Vagina (tissue), 2 donors: Measurements from ENCODE around the gene FPGS. TPM values are rescaled to one million over a fixed set of nuclear protein-coding genes. Genes with fewer than 3 reads are reported as not detected.

Experiments
- DNase-seq, 2 donors: peaks; one replicate each; pipeline ENCODE4 v3.0.0-alpha.2; 2017; ENCODE audit errors: extremely low spot score in 2 of 2
- H3K27ac ChIP-seq: fragments of 200-600 bp; sonication (generic); one replicate; pipeline ENCODE4 v1.5.1; 2019
- H3K27me3 ChIP-seq: fragments of 200-600 bp; sonication (generic); one replicate; pipeline ENCODE4 v1.5.1; 2019
- H3K36me3 ChIP-seq, 2 donors: fragments of 200-600 bp; sonication (generic); one replicate each; pipeline ENCODE4 v1.5.1; 2017 to 2019
- H3K4me1 ChIP-seq: fragments of 200-600 bp; sonication (generic); one replicate; pipeline ENCODE4 v1.5.1; 2019
- H3K4me3 ChIP-seq, 2 donors: fragments of 200-600 bp; sonication (generic); 1 replicate in 1 of 2; 2 replicates in 1 of 2; pipeline ENCODE4 v1.5.1; 2016 to 2019
- H3K9me3 ChIP-seq: fragments of 200-600 bp; sonication (generic); one replicate; pipeline ENCODE4 v1.5.1; 2019
- CTCF ChIP-seq, 3 experiments: fragments of 450-650 bp in 2 of 3; fragments of 200-600 bp in 1 of 3; sonication (generic) in 1 of 3; IDR thresholded peaks; one replicate each; pipeline ENCODE4 v1.5.1; 2017 to 2019; ENCODE audit warnings: antibody characterized with exemption in 3 of 3, mild to moderate bottlenecking in 2 of 3, moderate library complexity in 2 of 3
- POLR2A ChIP-seq, 2 donors: fragments of 450-650 bp; IDR thresholded peaks; one replicate each; pipeline ENCODE4 v1.6.1; 2017; ENCODE audit warnings: antibody characterized with exemption in 2 of 2, mild to moderate bottlenecking in 2 of 2, moderate library complexity in 2 of 2
- POLR2AphosphoS5 ChIP-seq, 2 donors: sonication (generic); formaldehyde crosslinking; IDR thresholded peaks; one replicate each; pipeline ENCODE4 v1.9.0; 2017; ENCODE audit warnings: antibody characterized with exemption in 2 of 2, mild to moderate bottlenecking in 2 of 2, low read depth in 1 of 2; ENCODE audit not compliant: insufficient read depth in 1 of 2
- intact Hi-C: fragments of 100-400 bp; cut with DNase I; formaldehyde crosslinking; loops from one replicate; pipeline ENCODE4 v1.15.1; 2023
- total RNA-seq: library from RNA; depleted of rRNA; stranded (reverse); fragments of >200 nt; gene quantifications from one replicate; pipeline ENCODE4 v1.2.3, GENCODE V29; 2016

Gene FPGS
- total RNA-seq, 1 donor from 2014 or later = 99.7 TPM

DNA sequence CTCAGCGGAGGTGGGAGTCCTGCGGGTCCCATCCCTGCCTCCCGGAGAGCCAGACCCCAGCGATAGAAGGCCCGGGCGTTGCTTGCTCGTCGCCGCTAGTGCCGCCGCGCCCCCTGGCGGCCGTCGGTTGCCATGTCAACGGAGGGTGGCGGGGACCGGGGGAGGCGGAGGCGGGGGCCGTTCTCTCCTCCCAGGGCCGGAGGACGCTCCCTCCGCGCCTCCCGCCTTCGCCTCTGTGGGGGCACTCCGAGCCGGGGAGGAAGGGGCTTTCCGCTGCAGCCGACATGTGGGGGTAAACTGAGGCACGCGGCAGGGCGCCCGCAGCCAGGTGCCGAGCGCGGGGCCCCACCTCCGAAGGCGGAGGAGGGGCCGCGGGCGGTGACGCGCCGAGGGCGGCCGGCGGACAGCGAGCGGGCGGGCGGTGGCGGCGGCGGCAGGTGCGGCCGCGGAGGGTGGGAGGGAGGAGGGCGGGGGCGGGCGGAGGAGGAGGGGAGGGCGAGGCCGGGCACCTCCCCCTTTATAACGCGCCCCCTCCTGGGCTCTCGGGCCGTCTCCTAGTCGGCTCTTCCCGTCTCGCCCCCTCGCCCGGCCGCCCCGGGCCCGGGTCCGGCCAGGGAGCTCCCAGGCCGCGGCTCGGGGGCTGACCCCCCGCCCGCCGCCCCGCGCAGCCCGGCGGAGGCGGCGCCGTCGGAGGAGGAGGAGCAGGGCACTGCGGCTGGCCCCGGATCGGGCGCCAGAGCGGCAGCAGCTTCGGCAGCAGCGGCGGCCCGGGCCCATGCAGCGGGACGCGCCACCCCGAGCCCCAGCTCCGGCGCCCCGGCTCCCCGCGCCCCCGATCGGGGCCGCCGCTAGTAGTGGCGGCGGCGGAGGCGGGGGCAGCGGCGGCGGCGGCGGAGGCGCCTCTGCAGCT, 17.4 kb upstream of the FPGS start:
- no peak for DNase-seq
- H3K4me3 ChIP-seq = peak overlapping the region; percentile 53 to 99
- no peaks in the 10 kb centered on the region for H3K9me3 ChIP-seq
- peaks cover 0 to 32% of the 10 kb centered on the region in 2 donors for H3K36me3 ChIP-seq
- intact Hi-C loops = loop anchor here (2.0 to 5.0 kb wide), 3 partner anchors 50 to 132 kb away; partner anchors contain the start of genes ST6GALNAC4 and TOR2A
- H3K4me1 ChIP-seq = peaks cover 47% of the 10 kb centered on the region
- peak overlapping the region; percentile 91 for H3K27ac ChIP-seq
- H3K27me3 ChIP-seq = no peaks in the 10 kb centered on the region
- TF ChIP-seq POLR2AphosphoS5 (IDR thresholded peaks at IDR 0.05; ENCODE audit: insufficient read depth in 1 of 2, low read depth in 1 of 2) (peak in 1 of 2 donors; percentile 57), CTCF (IDR thresholded peaks at IDR 0.05) (peak; percentile 89 to 99 (median 93)), POLR2A (IDR thresholded peaks at IDR 0.05) (no peak)

DNA sequence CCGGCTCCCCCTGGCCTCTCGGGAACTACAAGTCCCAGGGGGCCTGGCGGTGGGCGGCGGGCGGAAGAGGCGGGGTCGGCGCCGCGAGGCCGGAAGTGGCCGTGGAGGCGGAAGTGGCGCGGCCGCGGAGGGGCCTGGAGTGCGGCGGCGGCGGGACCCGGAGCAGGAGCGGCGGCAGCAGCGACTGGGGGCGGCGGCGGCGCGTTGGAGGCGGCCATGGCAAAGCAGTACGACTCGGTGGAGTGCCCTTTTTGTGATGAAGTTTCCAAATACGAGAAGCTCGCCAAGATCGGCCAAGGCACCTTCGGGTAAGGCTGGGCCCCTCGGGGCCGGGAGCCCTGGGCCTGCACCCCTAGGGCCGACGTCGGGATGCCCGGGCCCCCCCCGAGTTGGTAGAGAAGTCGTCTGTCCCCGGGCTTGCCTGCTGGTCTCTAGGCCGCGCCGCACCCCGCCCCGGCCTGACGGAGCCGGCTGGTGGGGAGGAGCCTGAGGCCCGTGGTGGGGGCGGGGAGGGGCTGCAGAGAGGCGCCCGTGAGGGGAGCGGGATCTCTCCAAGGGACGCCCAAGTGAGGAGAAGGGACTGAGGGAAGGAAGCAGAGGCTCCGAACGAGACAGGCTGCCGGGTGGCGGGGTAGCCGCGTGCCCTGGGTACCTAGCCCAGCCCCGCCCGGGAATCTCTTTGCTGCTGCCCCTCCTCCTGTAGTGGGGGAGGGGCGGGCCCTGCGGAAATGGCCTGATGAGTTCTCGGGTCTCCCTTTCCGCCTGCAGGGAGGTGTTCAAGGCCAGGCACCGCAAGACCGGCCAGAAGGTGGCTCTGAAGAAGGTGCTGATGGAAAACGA, 16.5 kb upstream of the FPGS start, which contains the start of gene CDK9:
Gene CDK9, plus strand, starts transcription at position 102 of the 840 bp plus-strand sequence. Its CDS starts 115 bp downstream, at position 217.
- Histone ChIP-seq H3K36me3 (peaks cover 0 to 41% of the 10 kb centered on the region in 2 donors), H3K9me3 (no peaks in the 10 kb centered on the region), H3K4me3 (peak within 1 kb of the TSS; percentile 53 to 99), H3K4me1 (peaks cover 47% of the 10 kb centered on the region), H3K27ac (peak within 1 kb of the TSS; percentile 91), H3K27me3 (no peaks in the 10 kb centered on the region)
- DNase-seq = no peak
- no peak for TF ChIP-seq CTCF (IDR thresholded peaks at IDR 0.05)
- peak; percentile 34 to 80 for TF ChIP-seq POLR2AphosphoS5 (IDR thresholded peaks at IDR 0.05; ENCODE audit: insufficient read depth in 1 of 2, low read depth in 1 of 2)
- TF ChIP-seq POLR2A (IDR thresholded peaks at IDR 0.05) = peak in 1 of 2 donors; percentile 89
- intact Hi-C loops = loop anchor here (2.0 to 5.0 kb wide), 3 partner anchors 51 to 131 kb away; partner anchors contain the start of genes ST6GALNAC4 and TOR2A

GRCh38 chr9:127786773-127787104, 15.9 kb upstream of the FPGS start:
- Histone ChIP-seq H3K4me1 (peaks cover 47% of the 10 kb centered on the region), H3K36me3 (peaks cover 0 to 47% of the 10 kb centered on the region in 2 donors)

More at GRCh38 chr9:127786773-127787104, 15.9 kb upstream of the FPGS start:
- intact Hi-C loops = loop anchor here (5.0 kb wide), 2 partner anchors 81 to 131 kb away; partner anchors contain the start of gene ST6GALNAC4
- Histone ChIP-seq H3K9me3 (no peaks in the 10 kb centered on the region), H3K27ac (peak overlapping the region; percentile 91), H3K27me3 (no peaks in the 10 kb centered on the region), H3K4me3 (peak overlapping the region; percentile 53 to 99)
- no peak for TF ChIP-seq POLR2AphosphoS5 (IDR thresholded peaks at IDR 0.05; ENCODE audit: insufficient read depth in 1 of 2, low read depth in 1 of 2)
- peak in 1 of 3 experiments; percentile 37 for TF ChIP-seq CTCF (IDR thresholded peaks at IDR 0.05)
- DNase-seq = no peak
